Measurements from ENCODE around the gene KLK5.
"Not testable (repeated sequence)": the region's sequence is repeated elsewhere in the genome, so short reads cannot be mapped to it uniquely, and the experiment has no call there.

The KLK5 gene

GRCh38 chr19:50952910-50953309, at the start of gene KLK5:
TSS of gene KLK5 (minus strand) at chr19:50953038. CDS start at chr19:50952657, 381 bp downstream.
- DNase-seq (ENCODE audit: low read depth): no peak

- no peak for DNase-seq (ENCODE audit: low read depth)
Observed at GRCh38 chr19:51002089-51002532, 49.3 kb upstream of the KLK5 start.

- no peak for DNase-seq (ENCODE audit: low read depth)
Observed at GRCh38 chr19:51001515-51001914, 48.7 kb upstream of the KLK5 start, which contains the start of gene KLK8. TSS of gene KLK8 (minus strand) at chr19:51001604. CDS start at chr19:51001167, 437 bp downstream.

GRCh38 chr19:51000981-51001380, 48.1 kb upstream of the KLK5 start:
- DNase-seq (ENCODE audit: low read depth): no peak

GRCh38 chr19:51000426-51000825, 47.6 kb upstream of the KLK5 start:
- DNase-seq (ENCODE audit: low read depth): no peak

GRCh38 chr19:50998686-50999085, 45.8 kb upstream of the KLK5 start:
- DNase-seq (ENCODE audit: low read depth): no peak

- no peak for DNase-seq (ENCODE audit: low read depth)
Observed at GRCh38 chr19:50998061-50998460, 45.2 kb upstream of the KLK5 start.

- no peak for DNase-seq (ENCODE audit: low read depth)
Observed at GRCh38 chr19:50994129-50994528, 41.3 kb upstream of the KLK5 start.

- no peak for DNase-seq (ENCODE audit: low read depth)
Observed at GRCh38 chr19:50992666-50993035, 39.8 kb upstream of the KLK5 start.

- DNase-seq (ENCODE audit: low read depth): not testable (repeated sequence)
Observed at GRCh38 chr19:50984416-50984815, 31.6 kb upstream of the KLK5 start.

GRCh38 chr19:50983625-50984292, 30.9 kb upstream of the KLK5 start, which contains the start of gene KLK7:
TSS of gene KLK7 (minus strand) at chr19:50983917. CDS start at chr19:50982399, 1,518 bp downstream.
- DNase-seq (ENCODE audit: low read depth): no peak

- no peak for DNase-seq (ENCODE audit: low read depth)
Observed at GRCh38 chr19:50982186-50982585, 29.3 kb upstream of the KLK5 start.

- DNase-seq (ENCODE audit: low read depth): no peak
Observed at GRCh38 chr19:50981587-50982146, 28.8 kb upstream of the KLK5 start.

- no peak for DNase-seq (ENCODE audit: low read depth)
Observed at GRCh38 chr19:50980208-50980607, 27.4 kb upstream of the KLK5 start.

GRCh38 chr19:50979758-50980157, 26.9 kb upstream of the KLK5 start:
- DNase-seq (ENCODE audit: low read depth): no peak

GRCh38 chr19:50978772-50979390, 26.0 kb upstream of the KLK5 start:
- no peak for DNase-seq (ENCODE audit: low read depth)

GRCh38 chr19:50977626-50978025, 24.8 kb upstream of the KLK5 start:
- no peak for DNase-seq (ENCODE audit: low read depth)

GRCh38 chr19:50975766-50976165, 22.9 kb upstream of the KLK5 start:
- no peak for DNase-seq (ENCODE audit: low read depth)

GRCh38 chr19:50974702-50975556, 22.1 kb upstream of the KLK5 start:
- DNase-seq (ENCODE audit: low read depth): no peak

GRCh38 chr19:50972795-50973376, 20.0 kb upstream of the KLK5 start:
- DNase-seq (ENCODE audit: low read depth): no peak

- DNase-seq (ENCODE audit: low read depth): not testable (repeated sequence)
Observed at GRCh38 chr19:50969810-50970209, 17.0 kb upstream of the KLK5 start.

GRCh38 chr19:50969413-50969760, 16.5 kb upstream of the KLK5 start, which contains the start of gene KLK6:
TSS of gene KLK6 (minus strand) at chr19:50969591. CDS start at chr19:50968104, 1,487 bp downstream.
- no peak for DNase-seq (ENCODE audit: low read depth)
